WTC11 (cell line): ENCODE measurements around the gene ZNF135.

Experiments
- ATF2 ChIP-seq: sonication (generic); formaldehyde crosslinking; IDR thresholded peaks from 2 replicates; pipeline ENCODE4 v1.8.1; 2022; ENCODE audit warnings: low read depth, missing genetic modification reagents, borderline replicate concordance
- CTCF ChIP-seq: fragments of 200-600 bp; IDR thresholded peaks from 2 replicates; pipeline ENCODE4 v1.8.0; 2022; ENCODE audit warnings: antibody characterized with exemption
- ELF4 ChIP-seq: sonication (generic); formaldehyde crosslinking; IDR thresholded peaks from 2 replicates; pipeline ENCODE4 v1.8.1; 2022; ENCODE audit warnings: low read depth, mild to moderate bottlenecking, moderate library complexity, missing genetic modification reagents
- ESRRA ChIP-seq: sonication (generic); formaldehyde crosslinking; IDR thresholded peaks from 2 replicates; pipeline ENCODE4 v1.8.1; 2022; ENCODE audit warnings: mild to moderate bottlenecking, missing genetic modification reagents, borderline replicate concordance
- GABPB1 ChIP-seq: sonication (generic); formaldehyde crosslinking; IDR thresholded peaks from 2 replicates; pipeline ENCODE4 v1.8.1; 2023; ENCODE audit warnings: mild to moderate bottlenecking, missing genetic modification reagents
- MAX ChIP-seq: sonication (generic); formaldehyde crosslinking; IDR thresholded peaks from 2 replicates; pipeline ENCODE4 v1.8.0; 2022; ENCODE audit warnings: mild to moderate bottlenecking, missing genetic modification reagents
- NFE2L1 ChIP-seq: sonication (generic); formaldehyde crosslinking; IDR thresholded peaks from 2 replicates; pipeline ENCODE4 v1.8.1; 2023; ENCODE audit warnings: missing genetic modification reagents
- PRRX2 ChIP-seq: fragments of 250-450 bp; sonication (Bioruptor Pico); IDR thresholded peaks from 2 replicates; pipeline ENCODE4 v1.8.0; 2021; ENCODE audit warnings: mild to moderate bottlenecking
- RORB ChIP-seq: fragments of 250-450 bp; sonication (Bioruptor Pico); IDR thresholded peaks from 2 replicates; pipeline ENCODE4 v1.9.0; 2021; ENCODE audit warnings: mild to moderate bottlenecking
- SP1 ChIP-seq: sonication (generic); formaldehyde crosslinking; conservative IDR thresholded peaks from 2 replicates; pipeline ENCODE4 v1.8.1; 2022; ENCODE audit warnings: missing genetic modification reagents
- ZNF138 ChIP-seq: sonication (generic); formaldehyde crosslinking; conservative IDR thresholded peaks from 2 replicates; pipeline ENCODE4 v1.8.1; 2022; ENCODE audit warnings: mild to moderate bottlenecking, moderate library complexity, missing genetic modification reagents
- TF ChIP-seq, protein P1 (sequence below): sonication (generic); formaldehyde crosslinking; IDR thresholded peaks from 2 replicates; pipeline ENCODE4 v1.8.0; 2022; ENCODE audit warnings: mild to moderate bottlenecking, missing genetic modification reagents

DNA sequence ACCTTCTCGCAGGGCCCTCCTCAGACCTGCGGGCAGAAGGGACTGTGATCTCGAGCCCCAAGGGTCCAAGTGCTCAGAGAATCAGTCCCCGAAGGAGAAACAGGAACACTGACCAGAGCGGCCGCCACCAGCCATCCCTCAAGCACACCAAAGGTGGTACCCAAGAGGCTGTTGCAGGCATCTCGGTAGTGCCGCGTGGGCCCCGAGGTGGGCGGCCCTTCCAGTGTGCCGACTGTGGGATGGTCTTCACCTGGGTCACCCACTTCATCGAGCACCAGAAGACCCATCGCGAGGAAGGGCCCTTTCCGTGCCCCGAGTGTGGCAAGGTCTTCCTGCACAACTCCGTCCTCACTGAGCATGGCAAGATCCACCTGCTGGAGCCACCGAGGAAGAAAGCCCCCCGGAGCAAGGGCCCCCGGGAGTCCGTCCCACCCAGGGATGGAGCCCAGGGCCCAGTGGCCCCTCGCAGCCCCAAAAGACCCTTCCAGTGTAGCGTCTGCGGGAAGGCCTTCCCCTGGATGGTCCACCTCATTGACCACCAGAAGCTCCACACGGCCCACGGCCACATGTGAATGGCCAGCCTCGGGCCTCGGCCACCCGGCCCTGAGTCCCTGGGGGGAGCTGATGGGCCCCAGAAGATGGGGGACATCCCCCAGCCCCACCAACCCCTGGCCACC lies 5.5 kb upstream of the ZNF135 start:
- no peak for TF ChIP-seq GABPB1 (CRISPR knock-in tag)
- no peak for TF ChIP-seq CTCF
- no peak for TF ChIP-seq RORB (CRISPR knock-in tag)
- no peak for TF ChIP-seq ESRRA (CRISPR knock-in tag)
- TF ChIP-seq ATF2 (CRISPR knock-in tag): no peak
- TF ChIP-seq ELF4: no peak
- no peak for TF ChIP-seq NFE2L1 (CRISPR knock-in tag)
- TF ChIP-seq MAX (CRISPR knock-in tag): no peak
- TF ChIP-seq, protein P1, sequence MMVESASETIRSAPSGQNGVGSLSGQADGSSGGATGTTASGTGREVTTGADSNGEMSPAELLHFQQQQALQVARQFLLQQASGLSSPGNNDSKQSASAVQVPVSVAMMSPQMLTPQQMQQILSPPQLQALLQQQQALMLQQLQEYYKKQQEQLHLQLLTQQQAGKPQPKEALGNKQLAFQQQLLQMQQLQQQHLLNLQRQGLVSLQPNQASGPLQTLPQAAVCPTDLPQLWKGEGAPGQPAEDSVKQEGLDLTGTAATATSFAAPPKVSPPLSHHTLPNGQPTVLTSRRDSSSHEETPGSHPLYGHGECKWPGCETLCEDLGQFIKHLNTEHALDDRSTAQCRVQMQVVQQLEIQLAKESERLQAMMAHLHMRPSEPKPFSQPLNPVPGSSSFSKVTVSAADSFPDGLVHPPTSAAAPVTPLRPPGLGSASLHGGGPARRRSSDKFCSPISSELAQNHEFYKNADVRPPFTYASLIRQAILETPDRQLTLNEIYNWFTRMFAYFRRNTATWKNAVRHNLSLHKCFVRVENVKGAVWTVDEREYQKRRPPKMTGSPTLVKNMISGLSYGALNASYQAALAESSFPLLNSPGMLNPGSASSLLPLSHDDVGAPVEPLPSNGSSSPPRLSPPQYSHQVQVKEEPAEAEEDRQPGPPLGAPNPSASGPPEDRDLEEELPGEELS (CRISPR knock-in tag): no peak
- no peak for TF ChIP-seq PRRX2
- no peak for TF ChIP-seq SP1 (CRISPR knock-in tag)
- TF ChIP-seq ZNF138 (CRISPR knock-in tag): no peak
